Natural killer cell (primary cell): ENCODE data around the gene ROBO1. TPM values are rescaled to one million over a fixed set of nuclear protein-coding genes. Genes with fewer than 3 reads are reported as not detected.

Experiments
- ATAC-seq, 3 donors: fragments of 150-1000 bp in 2 of 3; fragments of 200-7000 bp in 1 of 3; cut with Tn5 transposase; 1 replicate in 1 of 3; 2 replicates in 2 of 3; pipeline ENCODE4 v1.10.0; 2021; ENCODE audit warnings: mild to moderate bottlenecking in 2 of 3, moderate library complexity in 2 of 3
- DNase-seq, 2 donors: peaks; one replicate each; pipeline versions ENCODE4 v3.0.0 to v3.0.0-alpha.2; 2013 to 2021; ENCODE audit warnings: mixed read lengths in 1 of 2
- H3K27ac ChIP-seq: one replicate; pipeline ENCODE4 v1.5.1; 2013; ENCODE audit warnings: mild to moderate bottlenecking, low read length
- H3K27me3 ChIP-seq: one replicate; pipeline ENCODE4 v1.6.1; 2013; ENCODE audit warnings: low read length; ENCODE audit not compliant: control insufficient read depth, insufficient read depth
- H3K36me3 ChIP-seq: one replicate; pipeline ENCODE4 v1.6.1; 2013; ENCODE audit warnings: low read length; ENCODE audit not compliant: control insufficient read depth, insufficient read depth
- H3K4me1 ChIP-seq: one replicate; pipeline ENCODE4 v1.6.1; 2013; ENCODE audit warnings: low read length; ENCODE audit not compliant: control insufficient read depth, insufficient read depth
- H3K4me3 ChIP-seq: one replicate; pipeline ENCODE4 v1.5.1; 2013; ENCODE audit warnings: low read length
- H3K9me3 ChIP-seq: one replicate; pipeline ENCODE4 v1.6.1; 2013; ENCODE audit warnings: low read length; ENCODE audit not compliant: control insufficient read depth, insufficient read depth
- H3K27ac Mint-ChIP-seq, 2 donors: one replicate each; pipeline ENCODE4 v1.8.0; 2022; ENCODE audit warnings: mild to moderate bottlenecking in 2 of 2, mixed read lengths in 2 of 2, moderate library complexity in 1 of 2
- H3K27me3 Mint-ChIP-seq, 2 donors: one replicate each; pipeline ENCODE4 v1.8.0; 2022; ENCODE audit warnings: low read depth in 2 of 2, mixed read lengths in 2 of 2
- H3K36me3 Mint-ChIP-seq: one replicate; pipeline ENCODE4 v1.8.0; 2022; ENCODE audit warnings: mixed read lengths
- H3K4me1 Mint-ChIP-seq, 2 donors: one replicate each; pipeline ENCODE4 v1.8.0; 2022; ENCODE audit warnings: mixed read lengths in 2 of 2
- H3K4me3 Mint-ChIP-seq: one replicate; pipeline ENCODE4 v1.8.0; 2022; ENCODE audit warnings: mild to moderate bottlenecking, moderate library complexity, mixed read lengths
- H3K9me3 Mint-ChIP-seq, 2 donors: one replicate each; pipeline ENCODE4 v1.8.0; 2022; ENCODE audit warnings: mixed read lengths in 2 of 2
- WGBS: methylation state at CpG from one replicate; pipeline ENCODE4 v1.1.7; 2013; ENCODE audit warnings: missing lambda C conversion rate; ENCODE audit not compliant: insufficient coverage; 5-methylcytosine and 5-hydroxymethylcytosine counted together
- intact Hi-C: fragments of 100-400 bp; cut with micrococcal nuclease; formaldehyde crosslinking; loops from one replicate; pipeline ENCODE4 v1.14.2; 2022
- total RNA-seq, 4 donors: library from RNA; stranded (reverse); fragments of 120-200 nt in 1 of 4; gene quantifications; one replicate each; pipeline versions ENCODE4 v1.2.3 to v1.2.4, GENCODE V29; 2013 to 2022
- TF ChIP-seq, protein P1 (sequence below): fragments of 200-600 bp; IDR thresholded peaks from one replicate; pipeline ENCODE4 v1.8.0; 2022; ENCODE audit warnings: antibody characterized with exemption

ROBO1 gene
- total RNA-seq, 3 donors from 2014 or later (not counting 1 experiment from before 2014, with no cell fraction given): 0.07 TPM; not detected in 2

GRCh38 chr3:79354179-79354688 is 413.6 kb downstream of the ROBO1 start:
- no peaks in the 10 kb centered on the region for H3K36me3 ChIP-seq
- DNase-seq (no peak), ATAC-seq (no peak)
- Mint-ChIP-seq H3K36me3 (no peaks in the 10 kb centered on the region), H3K27ac (no peak overlapping the region), H3K4me3 (no peak overlapping the region), H3K4me1 (no peaks in the 10 kb centered on the region), H3K9me3 (peaks cover 3 to 5% of the 10 kb centered on the region in 2 donors), H3K27me3 (no peaks in the 10 kb centered on the region)
- TF ChIP-seq, protein P1, sequence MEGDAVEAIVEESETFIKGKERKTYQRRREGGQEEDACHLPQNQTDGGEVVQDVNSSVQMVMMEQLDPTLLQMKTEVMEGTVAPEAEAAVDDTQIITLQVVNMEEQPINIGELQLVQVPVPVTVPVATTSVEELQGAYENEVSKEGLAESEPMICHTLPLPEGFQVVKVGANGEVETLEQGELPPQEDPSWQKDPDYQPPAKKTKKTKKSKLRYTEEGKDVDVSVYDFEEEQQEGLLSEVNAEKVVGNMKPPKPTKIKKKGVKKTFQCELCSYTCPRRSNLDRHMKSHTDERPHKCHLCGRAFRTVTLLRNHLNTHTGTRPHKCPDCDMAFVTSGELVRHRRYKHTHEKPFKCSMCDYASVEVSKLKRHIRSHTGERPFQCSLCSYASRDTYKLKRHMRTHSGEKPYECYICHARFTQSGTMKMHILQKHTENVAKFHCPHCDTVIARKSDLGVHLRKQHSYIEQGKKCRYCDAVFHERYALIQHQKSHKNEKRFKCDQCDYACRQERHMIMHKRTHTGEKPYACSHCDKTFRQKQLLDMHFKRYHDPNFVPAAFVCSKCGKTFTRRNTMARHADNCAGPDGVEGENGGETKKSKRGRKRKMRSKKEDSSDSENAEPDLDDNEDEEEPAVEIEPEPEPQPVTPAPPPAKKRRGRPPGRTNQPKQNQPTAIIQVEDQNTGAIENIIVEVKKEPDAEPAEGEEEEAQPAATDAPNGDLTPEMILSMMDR: no peak
- intact Hi-C loops: no loop called here
- H3K27ac ChIP-seq: no peak overlapping the region
- 84% methylated on average over 3 of the region's 3 CpGs for WGBS
- H3K4me3 ChIP-seq: no peak overlapping the region
- H3K9me3 ChIP-seq: no peaks in the 10 kb centered on the region
- no peaks in the 10 kb centered on the region for H3K4me1 ChIP-seq
- H3K27me3 ChIP-seq: no peaks in the 10 kb centered on the region

DNA sequence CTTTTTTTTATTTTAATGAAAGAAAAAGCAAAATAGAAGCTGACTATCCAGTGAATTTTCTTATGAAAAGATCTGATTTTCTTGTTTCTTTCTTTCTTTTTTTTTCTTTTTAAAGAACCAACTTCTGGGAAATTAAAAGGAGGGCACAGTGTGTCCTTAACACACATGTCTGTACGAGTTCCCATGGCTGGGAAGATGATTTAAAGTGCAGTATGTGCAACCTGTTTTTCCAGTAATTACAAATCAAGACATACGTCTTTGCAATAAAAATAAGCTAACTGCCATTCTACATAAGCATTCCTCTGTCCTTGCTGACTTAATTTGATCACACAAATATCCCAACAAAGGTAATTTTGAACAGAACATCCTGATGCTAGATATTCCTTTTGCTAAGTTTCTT is 416.1 kb downstream of the ROBO1 start:
- ATAC-seq: no peak
- Mint-ChIP-seq H3K27ac (no peak overlapping the region), H3K27me3 (no peaks in the 10 kb centered on the region), H3K9me3 (peaks cover 3 to 5% of the 10 kb centered on the region in 2 donors), H3K4me1 (no peaks in the 10 kb centered on the region), H3K36me3 (no peaks in the 10 kb centered on the region), H3K4me3 (no peak overlapping the region)
- intact Hi-C loops: no loop called here
- H3K4me3 ChIP-seq: no peak overlapping the region
- DNase-seq: no peak
- no peaks in the 10 kb centered on the region for H3K9me3 ChIP-seq
- H3K36me3 ChIP-seq: no peaks in the 10 kb centered on the region
- TF ChIP-seq, protein P1: no peak
- 72% methylated on average over 2 of the region's 2 CpGs for whole genome bisulfite sequencing
- H3K27me3 ChIP-seq: no peaks in the 10 kb centered on the region
- H3K4me1 ChIP-seq: no peaks in the 10 kb centered on the region
- H3K27ac ChIP-seq: no peak overlapping the region

DNA sequence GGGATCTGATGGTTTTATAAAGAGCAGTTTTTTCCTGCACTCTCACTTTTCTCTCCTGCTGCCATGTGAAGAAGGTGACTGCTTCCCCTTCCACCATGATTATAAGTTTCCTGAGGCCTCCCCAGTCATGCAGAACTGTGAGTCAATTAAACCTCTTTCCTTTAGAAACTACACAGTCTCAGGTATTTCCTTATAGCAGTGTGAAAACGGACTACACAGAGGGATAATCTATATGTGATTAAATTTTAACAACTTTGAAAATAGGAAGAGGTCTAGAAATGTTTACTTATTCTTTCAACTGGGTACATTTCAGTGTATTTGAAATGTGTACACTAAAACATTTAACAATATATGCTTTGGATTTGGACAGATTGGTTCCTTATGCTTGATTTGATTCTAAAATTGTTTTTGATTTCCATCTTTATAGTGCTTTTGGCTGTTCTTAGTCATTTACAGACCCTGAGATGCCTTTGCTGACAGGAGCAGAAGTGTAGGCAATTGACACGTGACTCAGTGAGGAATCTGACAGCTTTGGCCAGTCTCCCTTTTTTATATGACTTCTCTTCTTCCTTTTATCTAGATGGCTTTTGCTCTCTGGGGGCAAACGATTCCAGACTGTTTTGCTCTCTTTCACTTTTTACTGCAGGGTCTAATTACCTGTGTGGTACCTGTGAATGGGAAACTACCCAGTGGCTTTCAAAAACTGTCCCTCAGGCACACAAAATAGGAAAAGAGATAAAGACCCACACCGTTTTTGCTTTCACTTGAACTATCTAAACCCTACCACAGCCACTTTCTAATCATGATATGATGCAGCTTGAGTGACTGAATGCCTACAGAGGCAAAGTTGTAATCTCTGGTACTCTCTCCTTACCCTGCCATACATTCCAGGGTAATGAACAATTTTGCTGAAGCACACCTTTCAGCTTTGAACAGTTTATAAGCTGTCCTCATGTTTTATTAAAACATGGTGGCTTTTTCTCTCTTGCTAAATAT is 422.6 kb downstream of the ROBO1 start:
- no peaks in the 10 kb centered on the region for H3K27me3 Mint-ChIP-seq
- H3K27ac ChIP-seq: no peak overlapping the region
- H3K4me1 Mint-ChIP-seq: no peaks in the 10 kb centered on the region
- H3K27ac Mint-ChIP-seq: no peak overlapping the region
- ATAC-seq: no peak
- TF ChIP-seq, protein P1: no peak
- H3K9me3 ChIP-seq: no peaks in the 10 kb centered on the region
- H3K9me3 Mint-ChIP-seq: peaks cover 3 to 12% of the 10 kb centered on the region in 2 donors
- no peaks in the 10 kb centered on the region for H3K4me1 ChIP-seq
- no peaks in the 10 kb centered on the region for H3K36me3 Mint-ChIP-seq
- no peaks in the 10 kb centered on the region for H3K27me3 ChIP-seq
- intact Hi-C loops: no loop called here
- H3K36me3 ChIP-seq: no peaks in the 10 kb centered on the region
- no peak for DNase-seq
- H3K4me3 ChIP-seq: no peak overlapping the region
- 30% methylated on average over 3 of the region's 4 CpGs for WGBS
- H3K4me3 Mint-ChIP-seq: no peak overlapping the region
